NCI-H1048 (cell line): ENCODE results near the gene RBM19.

Experiments
- DNase-seq: peaks from one replicate; lab custom pipeline; 2025; lab: John Stamatoyannopoulos, UW

Gene RBM19

GRCh38 chr12:113855998-113856397, 110.1 kb downstream of the RBM19 start:
- DNase-seq = no peak

DNA sequence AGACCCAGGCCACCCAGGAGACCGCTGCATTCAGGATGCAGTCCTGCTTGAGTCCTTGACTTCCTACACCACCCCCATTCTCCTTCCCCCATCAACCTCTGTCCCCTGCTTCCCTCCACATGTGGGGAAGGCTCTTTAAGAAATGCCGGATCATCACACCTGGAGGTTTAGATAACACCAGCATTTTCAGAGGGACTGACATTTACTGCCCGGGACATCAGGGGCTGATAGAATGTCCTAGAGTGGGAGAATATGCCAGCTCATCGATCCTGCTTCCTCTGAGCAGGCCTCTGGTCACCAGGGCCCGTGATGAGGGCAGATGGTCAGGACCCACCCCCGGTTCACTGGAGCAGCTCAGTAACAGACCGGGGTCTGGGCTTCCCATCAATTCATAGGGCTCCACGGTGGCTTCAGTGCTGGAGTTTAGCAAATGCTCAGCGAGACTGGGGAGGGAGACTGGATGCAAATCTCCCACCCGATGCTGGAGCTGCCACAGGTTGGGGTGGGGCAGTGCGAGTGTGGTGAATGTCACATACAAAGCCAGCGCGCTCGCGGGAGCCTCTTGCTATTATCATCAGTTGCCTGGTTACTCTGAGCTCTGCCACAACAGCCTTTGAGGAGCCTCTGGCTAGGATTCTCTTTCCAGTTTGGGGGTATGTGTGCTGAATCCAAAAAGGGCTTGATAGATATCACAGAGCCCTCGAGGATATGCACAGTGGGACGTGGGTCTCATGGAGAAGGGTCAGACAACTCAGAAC, 111.6 kb downstream of the RBM19 start:
- no peak for DNase-seq

- no peak for DNase-seq
Measured at GRCh38 chr12:113853491-113853890, 112.6 kb downstream of the RBM19 start.

GRCh38 chr12:113852695-113853490, 113.2 kb downstream of the RBM19 start:
- no peak for DNase-seq

- DNase-seq = no peak
Measured at GRCh38 chr12:113852264-113852663, 113.9 kb downstream of the RBM19 start.

DNA sequence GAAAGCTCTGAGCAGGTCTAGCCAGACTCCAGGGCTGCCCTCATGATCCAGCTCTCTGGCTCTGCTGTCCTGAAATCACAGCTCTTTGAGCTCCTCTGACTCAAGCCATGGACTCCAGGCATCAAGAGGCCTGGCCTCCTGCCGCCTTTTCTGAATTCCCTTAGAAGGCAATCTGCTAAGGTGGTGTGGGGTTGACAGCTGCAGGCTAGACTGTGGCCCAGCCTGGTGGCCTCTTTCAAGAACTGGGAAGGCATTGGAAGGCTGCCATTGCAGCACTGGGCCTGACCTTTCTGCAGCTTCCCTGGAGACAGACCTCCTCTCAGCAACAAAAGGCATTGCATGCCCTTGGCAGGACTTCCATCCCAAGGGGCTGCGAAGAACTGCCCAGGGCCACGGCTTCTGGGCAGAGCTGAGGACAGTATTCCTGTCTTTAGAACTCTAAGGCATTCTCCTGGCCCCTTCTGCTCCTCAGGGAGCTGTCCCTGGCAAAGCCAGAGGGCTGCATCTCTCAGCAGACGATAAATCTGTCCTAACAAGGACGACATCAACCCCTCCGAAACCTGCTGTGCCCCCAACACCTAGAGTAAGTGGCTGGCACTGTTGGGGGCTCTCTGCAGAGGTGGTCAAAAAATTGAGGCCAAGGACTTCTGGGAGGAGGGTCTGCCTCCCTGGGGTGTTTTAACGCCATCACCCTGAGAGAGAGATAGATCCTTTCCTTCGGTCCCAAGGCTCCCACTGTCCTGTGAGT, 115.6 kb downstream of the RBM19 start:
- no peak for DNase-seq

GRCh38 chr12:113847856-113848255, 118.3 kb downstream of the RBM19 start:
- DNase-seq = no peak

- no peak for DNase-seq
Measured at GRCh38 chr12:113846883-113847755, 119.0 kb downstream of the RBM19 start.

DNA sequence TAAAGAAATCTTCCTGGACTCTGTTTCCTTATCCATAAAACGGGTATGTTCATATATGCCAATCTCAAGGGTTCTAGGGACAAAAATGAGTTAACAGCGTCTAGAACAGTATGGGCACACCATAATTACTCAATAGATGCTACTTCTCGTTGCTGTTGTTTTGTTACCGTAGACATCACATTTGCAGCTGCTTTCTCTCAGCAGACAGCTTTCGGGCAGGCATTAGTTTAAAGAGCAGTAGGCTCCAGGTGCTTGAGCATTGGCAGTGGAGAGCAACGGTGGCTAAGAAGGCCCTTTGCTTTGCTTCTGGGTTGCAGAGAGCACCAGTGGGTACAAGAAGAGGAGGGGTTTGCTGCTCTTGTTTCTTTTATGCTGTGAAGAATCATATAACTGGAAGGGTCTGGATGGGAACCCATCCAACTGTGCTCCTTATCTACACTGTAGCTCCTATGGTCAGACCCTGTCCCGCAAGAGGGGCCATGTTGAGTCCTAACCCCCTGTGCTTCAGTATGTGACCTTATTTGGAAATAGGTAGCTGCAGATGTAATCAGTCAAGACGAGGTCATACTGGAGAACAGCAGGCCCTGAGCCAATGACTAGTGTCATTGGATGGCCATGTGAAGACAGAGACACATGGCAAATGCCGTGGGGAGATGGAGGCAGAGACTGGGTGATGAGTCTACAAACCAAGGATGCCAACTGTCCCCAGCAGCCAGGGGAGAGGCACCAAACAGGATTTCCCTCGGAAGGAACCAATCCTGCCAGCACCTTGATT, 120.0 kb downstream of the RBM19 start:
- DNase-seq = no peak

GRCh38 chr12:113844495-113845210, 121.5 kb downstream of the RBM19 start:
- no peak for DNase-seq

GRCh38 chr12:113842699-113843098, 123.4 kb downstream of the RBM19 start:
- DNase-seq = no peak

DNA sequence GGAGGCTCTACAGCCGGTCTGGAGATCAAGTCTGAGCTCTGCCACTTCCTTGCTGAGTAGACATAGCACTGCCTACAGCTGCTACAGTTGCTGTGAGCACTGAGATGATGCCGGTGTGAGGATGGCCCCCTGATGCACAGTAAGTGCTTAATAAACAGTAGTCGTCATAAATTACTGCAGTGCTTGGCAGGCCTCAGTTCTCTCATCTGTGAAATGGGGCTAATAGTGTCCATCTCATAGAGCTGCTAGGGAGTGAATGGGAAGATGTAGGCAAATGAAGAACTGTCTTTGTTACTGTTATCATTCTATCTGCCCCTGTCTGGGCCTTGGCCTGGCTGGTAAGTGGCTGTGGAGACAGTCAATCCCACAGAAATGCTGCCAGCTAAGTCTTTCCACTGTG, 124.3 kb downstream of the RBM19 start:
- DNase-seq = no peak

DNA sequence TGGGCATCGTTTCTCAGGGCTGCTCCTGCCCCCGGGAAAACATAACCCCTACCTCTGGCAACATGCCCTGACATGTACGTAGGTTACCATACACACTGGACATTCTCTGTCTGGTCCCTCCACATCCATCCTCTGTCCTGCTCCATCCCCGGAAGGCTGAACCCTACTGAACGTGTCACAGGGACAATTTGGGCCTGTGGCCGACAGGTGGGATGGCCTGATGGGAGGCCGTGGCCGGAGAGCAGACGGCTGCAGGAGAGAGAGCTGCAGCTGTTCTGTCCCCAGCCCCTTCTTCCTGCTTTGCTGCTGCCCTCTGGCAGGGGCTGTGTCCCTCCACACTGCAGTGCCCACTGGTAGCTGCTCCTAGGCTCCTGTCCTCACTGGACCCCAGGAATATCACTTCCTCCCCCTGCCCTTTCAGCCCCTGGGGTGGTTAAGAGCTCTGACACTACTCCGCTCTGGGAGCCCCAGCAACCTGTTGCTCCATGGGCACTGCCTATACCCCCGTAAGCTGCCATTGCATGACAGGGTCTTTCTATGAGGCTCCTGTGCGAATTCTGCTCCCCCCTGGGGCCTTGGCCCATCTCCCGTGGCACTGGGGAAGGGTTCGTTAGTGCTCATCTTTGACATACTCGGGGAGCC, 125.6 kb downstream of the RBM19 start:
- no peak for DNase-seq

DNA sequence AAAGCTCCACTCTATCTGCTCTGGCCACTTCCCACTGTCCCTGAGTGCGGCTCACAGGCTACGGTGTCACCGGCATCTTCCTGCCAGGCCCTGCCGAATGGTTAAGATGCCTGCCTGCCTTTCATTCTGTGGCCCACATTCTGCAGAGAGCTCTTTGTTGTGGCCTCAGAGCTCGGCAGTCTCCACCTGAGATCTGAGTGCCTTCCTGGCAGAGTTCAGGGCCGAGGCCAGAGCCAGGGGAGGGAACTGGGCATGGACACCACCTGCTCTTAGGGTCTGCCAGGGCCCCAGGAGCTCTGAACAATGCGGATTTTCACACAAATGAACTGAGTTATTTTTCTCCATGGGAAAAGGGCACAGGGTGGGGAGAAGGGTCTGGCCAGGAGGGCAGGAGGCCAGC, 127.2 kb downstream of the RBM19 start:
- DNase-seq = no peak

DNA sequence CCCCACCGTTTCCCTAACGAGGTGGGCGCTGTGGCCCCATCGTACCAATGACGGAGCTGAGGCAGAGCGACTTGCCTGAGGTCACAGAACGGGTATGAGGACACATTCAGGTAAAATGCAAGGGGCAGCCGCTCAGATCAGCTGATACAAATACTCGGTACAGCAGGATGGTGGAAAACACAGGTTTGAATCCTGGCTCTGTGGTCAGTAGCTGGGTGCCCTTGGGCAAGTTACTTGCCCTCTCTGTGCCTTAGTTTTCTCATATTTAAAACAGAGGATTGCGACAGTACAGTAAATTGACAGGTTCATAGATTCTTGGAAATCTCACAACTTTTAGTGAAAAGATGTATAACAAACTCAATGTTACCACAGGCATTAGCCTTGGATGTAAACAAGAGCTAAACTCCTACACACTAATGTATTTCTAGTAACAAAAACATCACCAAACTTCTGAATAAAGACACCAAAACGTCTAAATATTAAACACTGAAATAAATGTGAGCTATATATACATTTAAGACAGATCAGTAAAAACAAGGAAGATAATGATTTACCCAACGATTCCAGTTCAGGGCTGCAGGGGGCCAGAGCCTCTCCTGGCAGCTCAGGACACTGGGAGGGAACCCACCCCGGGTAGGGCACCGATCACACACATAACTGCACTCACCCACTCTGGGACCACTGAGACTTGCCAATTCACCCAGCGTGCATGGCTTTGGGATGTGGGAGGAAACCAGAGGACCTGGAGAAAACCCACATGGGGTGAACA, 128.4 kb downstream of the RBM19 start:
- DNase-seq = no peak

GRCh38 chr12:113837084-113837483, 129.0 kb downstream of the RBM19 start:
- no peak for DNase-seq

GRCh38 chr12:113835896-113836295, 130.2 kb downstream of the RBM19 start:
- no peak for DNase-seq

DNA sequence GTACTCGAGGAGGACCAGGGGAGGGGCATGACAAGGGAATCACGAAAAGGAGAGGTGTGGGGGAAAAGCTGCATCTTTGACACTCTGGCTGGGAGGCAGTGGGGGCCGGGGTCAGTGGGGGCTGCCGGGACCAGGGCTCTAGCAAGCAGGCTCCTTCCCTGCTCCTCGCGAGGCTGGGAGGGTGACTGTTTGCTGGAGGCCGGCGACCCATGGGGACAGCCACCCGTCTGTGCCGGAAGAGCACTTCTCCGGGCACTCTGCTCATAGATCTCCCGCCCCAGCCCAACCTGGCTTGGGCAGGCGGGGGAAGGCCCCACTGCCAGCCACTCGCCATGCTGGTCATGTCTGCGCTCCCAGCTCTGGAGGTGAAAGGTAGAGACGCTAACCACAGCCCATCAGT, 130.7 kb downstream of the RBM19 start:
- no peak for DNase-seq

DNA sequence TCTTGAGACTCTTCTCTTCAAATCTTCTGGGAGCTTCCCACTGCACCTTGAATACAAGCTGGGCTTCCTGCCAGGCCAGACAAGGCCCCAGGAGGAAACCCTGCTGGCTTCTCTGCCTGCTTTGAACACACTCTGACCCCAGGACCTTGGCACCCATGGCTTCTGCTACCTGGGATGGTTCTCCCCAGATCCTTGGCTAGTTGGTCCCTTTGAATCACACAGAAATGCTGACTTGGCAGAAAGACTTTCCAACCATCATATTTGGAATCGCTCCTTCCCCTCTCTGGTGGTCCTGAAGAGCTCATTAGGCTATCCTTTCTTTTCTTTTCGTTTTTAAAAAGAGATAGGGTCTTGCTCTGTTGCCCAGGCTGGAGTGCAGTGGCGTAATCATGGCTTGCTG, 132.7 kb downstream of the RBM19 start:
- no peak for DNase-seq
